Fibroblast of lung (primary cell): Measurements from ENCODE around the gene ZNRD2. TPM values are rescaled to one million over a fixed set of nuclear protein-coding genes. Genes with fewer than 3 reads are reported as not detected.
A peak's percentile ranks its signal among the peaks of the same experiment; 100 is the strongest.

Source experiments
- DNase-seq, 2 donors: peaks; one replicate each; pipeline versions ENCODE4 v3.0.0 to v3.0.0-alpha.2; 2010; ENCODE audit warnings: low read depth in 2 of 2
- H2AFZ ChIP-seq: 2 replicates; pipeline ENCODE4 v1.5.1; 2012; ENCODE audit warnings: low read length, control low read depth, inconsistent platforms
- H3K27ac ChIP-seq: 2 replicates; pipeline ENCODE4 v1.5.1; 2011; ENCODE audit warnings: low read length, control low read depth; ENCODE audit not compliant: insufficient read depth
- H3K27me3 ChIP-seq: 2 replicates; pipeline ENCODE4 v1.5.1; 2011; ENCODE audit warnings: mild to moderate bottlenecking, low read length; ENCODE audit not compliant: control insufficient read depth, insufficient read depth
- H3K36me3 ChIP-seq: 2 replicates; pipeline ENCODE4 v1.5.1; 2011; ENCODE audit warnings: low read length; ENCODE audit not compliant: control insufficient read depth, insufficient read depth
- H3K4me1 ChIP-seq: 2 replicates; pipeline ENCODE4 v1.5.1; 2011; ENCODE audit warnings: low read length; ENCODE audit not compliant: control insufficient read depth, insufficient read depth; ENCODE audit errors: extremely low read depth
- H3K4me2 ChIP-seq: 2 replicates; pipeline ENCODE4 v1.5.1; 2011; ENCODE audit warnings: low read length, control low read depth; ENCODE audit not compliant: insufficient read depth; ENCODE audit errors: extremely low read depth
- H3K4me3 ChIP-seq, 4 experiments: fragments of 200-600 bp in 1 of 4; sonication (generic) in 1 of 4; replicated peaks in 1 of 4; 2 replicates each; pipeline ENCODE4 v1.5.1; 2011 to 2016; ENCODE audit warnings: low read length in 4 of 4, low read depth in 3 of 4, mild to moderate bottlenecking in 3 of 4, control low read depth in 2 of 4, inconsistent platforms in 1 of 4, mixed read lengths in 1 of 4; ENCODE audit not compliant: insufficient read depth in 1 of 4; ENCODE audit errors: control extremely low read depth in 1 of 4
- H3K79me2 ChIP-seq: 2 replicates; pipeline ENCODE4 v1.5.1; 2012; ENCODE audit warnings: mild to moderate bottlenecking, low read length, inconsistent platforms; ENCODE audit not compliant: control insufficient read depth, insufficient read depth
- H3K9ac ChIP-seq: 2 replicates; pipeline ENCODE4 v1.5.1; 2011; ENCODE audit warnings: mild to moderate bottlenecking, low read length, control low read depth; ENCODE audit not compliant: insufficient read depth
- H3K9me3 ChIP-seq: 2 replicates; pipeline ENCODE4 v1.5.1; 2012; ENCODE audit warnings: low read depth, low read length; ENCODE audit not compliant: control insufficient read depth, insufficient read depth
- H4K20me1 ChIP-seq: 2 replicates; pipeline ENCODE4 v1.5.1; 2011; ENCODE audit warnings: low read length; ENCODE audit not compliant: control insufficient read depth, insufficient read depth; ENCODE audit errors: extremely low read depth
- EZH2 ChIP-seq: IDR thresholded peaks from 2 replicates; pipeline ENCODE4 v1.5.1; 2012; ENCODE audit warnings: low read length, control low read depth, mild to moderate bottlenecking; ENCODE audit errors: missing control alignments
- polyA plus RNA-seq, 2 donors: library from polyadenylated mRNA; depleted of rRNA in 1 of 2; stranded (reverse) in 1 of 2; unstranded in 1 of 2; fragments of >200 nt; gene quantifications; 2 replicates each; pipeline ENCODE4 v1.2.1, GENCODE V29; 2011 to 2012; ENCODE audit warnings: missing spikeins in 1 of 2
- total RNA-seq: library from RNA; depleted of rRNA; stranded (reverse); fragments of >200 nt; gene quantifications from 2 replicates; pipeline ENCODE4 v1.2.1, GENCODE V29; 2014
- TF ChIP-seq, protein P1 (sequence below), 2 donors: IDR thresholded peaks in 1 of 2; conservative IDR thresholded peaks in 1 of 2; 1 replicate in 1 of 2; 2 replicates in 1 of 2; pipeline ENCODE4 v1.5.1; 2011 to 2012; ENCODE audit warnings: low read length in 2 of 2, control low read depth in 1 of 2, inconsistent platforms in 1 of 2, low read depth in 1 of 2, mild to moderate bottlenecking in 1 of 2

Gene ZNRD2
- total and polyA plus RNA-seq, 2 donors (not counting 1 experiment from before 2014, with no cell fraction given) = 20.8 to 25.8 TPM

DNA sequence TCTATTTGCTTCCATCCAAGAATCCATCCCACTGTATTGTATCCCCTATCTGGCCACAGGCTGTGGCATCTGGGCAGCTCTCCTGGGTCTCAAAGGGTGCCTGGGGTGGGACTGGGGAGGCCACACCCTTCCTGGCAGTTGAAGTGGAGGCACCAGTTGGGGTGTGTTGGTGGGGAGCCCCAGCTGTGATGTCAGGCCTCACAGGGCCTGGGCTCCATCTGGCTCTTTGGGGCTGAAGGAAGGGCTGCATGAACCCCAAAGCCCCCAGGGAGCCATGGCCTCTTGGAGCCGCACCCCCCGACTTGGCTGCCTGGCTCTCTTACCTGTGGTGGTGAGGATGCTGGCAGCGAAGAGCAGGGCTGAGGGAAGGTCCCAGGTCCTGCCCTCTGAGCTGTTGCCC is 24.9 kb downstream of the ZNRD2 start:
- DNase-seq = no peak
- H3K27ac ChIP-seq = no peak overlapping the region
- no peak overlapping the region for H2AFZ ChIP-seq
- H3K4me1 ChIP-seq = no peaks in the 10 kb centered on the region
- H3K9ac ChIP-seq = no peak overlapping the region
- H3K9me3 ChIP-seq = no peaks in the 10 kb centered on the region
- no peak overlapping the region for H3K4me2 ChIP-seq
- TF ChIP-seq, protein P1, sequence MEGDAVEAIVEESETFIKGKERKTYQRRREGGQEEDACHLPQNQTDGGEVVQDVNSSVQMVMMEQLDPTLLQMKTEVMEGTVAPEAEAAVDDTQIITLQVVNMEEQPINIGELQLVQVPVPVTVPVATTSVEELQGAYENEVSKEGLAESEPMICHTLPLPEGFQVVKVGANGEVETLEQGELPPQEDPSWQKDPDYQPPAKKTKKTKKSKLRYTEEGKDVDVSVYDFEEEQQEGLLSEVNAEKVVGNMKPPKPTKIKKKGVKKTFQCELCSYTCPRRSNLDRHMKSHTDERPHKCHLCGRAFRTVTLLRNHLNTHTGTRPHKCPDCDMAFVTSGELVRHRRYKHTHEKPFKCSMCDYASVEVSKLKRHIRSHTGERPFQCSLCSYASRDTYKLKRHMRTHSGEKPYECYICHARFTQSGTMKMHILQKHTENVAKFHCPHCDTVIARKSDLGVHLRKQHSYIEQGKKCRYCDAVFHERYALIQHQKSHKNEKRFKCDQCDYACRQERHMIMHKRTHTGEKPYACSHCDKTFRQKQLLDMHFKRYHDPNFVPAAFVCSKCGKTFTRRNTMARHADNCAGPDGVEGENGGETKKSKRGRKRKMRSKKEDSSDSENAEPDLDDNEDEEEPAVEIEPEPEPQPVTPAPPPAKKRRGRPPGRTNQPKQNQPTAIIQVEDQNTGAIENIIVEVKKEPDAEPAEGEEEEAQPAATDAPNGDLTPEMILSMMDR (conservative IDR thresholded peaks at IDR 0.05 in 1 of 2, IDR thresholded peaks at IDR 0.05 in 1 of 2; ENCODE audit: low read depth in 1 of 2, low read length in 2 of 2) = no peak
- TF ChIP-seq EZH2 = no peak
- no peak overlapping the region for H3K4me3 ChIP-seq
- H3K36me3 ChIP-seq = peaks cover 20% of the 10 kb centered on the region
- H4K20me1 ChIP-seq = no peaks in the 10 kb centered on the region
- H3K79me2 ChIP-seq = no peaks in the 10 kb centered on the region
- no peaks in the 10 kb centered on the region for H3K27me3 ChIP-seq

DNA sequence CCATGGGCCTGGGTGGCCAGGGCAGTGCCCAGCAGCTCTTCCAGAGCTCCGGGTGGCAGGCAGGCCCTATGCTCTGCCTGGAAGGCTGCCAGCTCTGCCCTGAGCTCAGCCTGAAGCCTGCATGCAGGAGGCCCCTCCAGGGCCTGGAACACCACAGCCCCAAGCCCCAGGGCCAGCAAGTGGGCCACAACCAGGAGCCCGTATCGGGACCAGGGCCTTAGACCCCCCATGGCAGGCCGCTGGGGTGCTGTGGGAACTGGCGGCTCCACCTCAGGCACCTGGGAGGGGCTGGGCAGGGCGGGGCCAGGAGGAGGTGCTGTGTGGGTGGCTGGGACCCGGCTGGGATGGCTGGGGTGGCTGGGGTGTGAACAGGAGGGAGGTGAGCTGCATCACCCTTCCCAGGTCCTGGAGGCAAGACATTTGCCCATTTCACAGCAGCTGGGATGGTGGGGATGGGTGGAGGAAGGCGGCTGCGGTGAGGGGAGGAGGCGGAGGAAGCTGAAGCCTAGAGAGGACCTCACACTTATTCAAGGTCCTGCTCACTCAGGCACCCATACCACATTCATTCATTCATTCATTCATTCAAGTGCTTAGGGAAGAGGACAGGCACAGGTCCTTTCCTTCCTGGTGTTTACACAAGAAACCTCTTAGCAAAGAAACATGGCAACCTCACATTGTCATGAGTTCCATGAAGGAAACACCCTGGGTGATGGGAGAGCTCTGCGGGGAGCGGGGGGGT is 25.4 kb downstream of the ZNRD2 start, which contains the start of gene KCNK7:
KCNK7 (minus strand) TSS at position 258 of the 739 bp plus-strand sequence; CDS start at position 230, 28 bp downstream.
- H3K27ac ChIP-seq = no peak within 1 kb of the TSS
- H2AFZ ChIP-seq = no peak within 1 kb of the TSS
- TF ChIP-seq, protein P1 (conservative IDR thresholded peaks at IDR 0.05 in 1 of 2, IDR thresholded peaks at IDR 0.05 in 1 of 2; ENCODE audit: low read depth in 1 of 2, low read length in 2 of 2) = no peak
- no peak for TF ChIP-seq EZH2
- H3K36me3 ChIP-seq = peaks cover 20% of the 10 kb centered on the region
- H3K9me3 ChIP-seq = no peaks in the 10 kb centered on the region
- no peaks in the 10 kb centered on the region for H3K27me3 ChIP-seq
- H4K20me1 ChIP-seq = no peaks in the 10 kb centered on the region
- no peaks in the 10 kb centered on the region for H3K79me2 ChIP-seq
- DNase-seq = peak in 1 of 2 donors; percentile 28
- H3K9ac ChIP-seq = no peak within 1 kb of the TSS
- no peak within 1 kb of the TSS for H3K4me3 ChIP-seq
- no peaks in the 10 kb centered on the region for H3K4me1 ChIP-seq
- no peak within 1 kb of the TSS for H3K4me2 ChIP-seq

DNA sequence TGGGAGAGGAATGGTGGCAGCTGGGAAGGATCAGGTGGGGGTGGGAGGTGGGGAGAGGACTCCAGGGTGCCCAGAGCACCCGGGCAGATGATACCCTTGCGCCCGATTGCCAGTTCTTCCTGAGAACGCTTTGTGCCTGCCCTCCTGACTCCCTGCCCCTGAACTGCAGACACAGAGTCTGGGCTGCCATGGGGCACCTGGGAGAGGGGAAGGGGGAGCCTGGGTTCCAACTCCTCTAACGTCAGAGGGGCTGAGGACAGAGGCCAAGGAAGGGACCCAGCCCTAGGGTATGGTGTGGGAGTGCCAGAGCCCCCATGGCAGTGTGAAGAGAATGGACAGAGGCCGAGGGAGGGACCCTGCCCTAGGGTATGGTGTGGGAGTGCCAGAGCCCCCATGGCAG is 26.2 kb downstream of the ZNRD2 start:
- Histone ChIP-seq H3K4me1 (no peaks in the 10 kb centered on the region), H3K36me3 (peaks cover 20% of the 10 kb centered on the region), H3K4me2 (no peak overlapping the region), H3K9me3 (no peaks in the 10 kb centered on the region), H2AFZ (no peak overlapping the region), H3K79me2 (no peaks in the 10 kb centered on the region), H3K27me3 (no peaks in the 10 kb centered on the region), H3K9ac (no peak overlapping the region), H3K4me3 (no peak overlapping the region), H3K27ac (no peak overlapping the region), H4K20me1 (no peaks in the 10 kb centered on the region)
- no peak for DNase-seq
- TF ChIP-seq, protein P1 (conservative IDR thresholded peaks at IDR 0.05 in 1 of 2, IDR thresholded peaks at IDR 0.05 in 1 of 2; ENCODE audit: low read depth in 1 of 2, low read length in 2 of 2) = no peak
- TF ChIP-seq EZH2 = no peak
